Gastrocnemius medialis (tissue), 4 donors: ENCODE results near the gene SND1.

Experiments used
- CTCF ChIP-seq, 5 experiments: fragments of 450-650 bp in 3 of 5; fragments of 200-600 bp in 2 of 5; sonication (generic) in 2 of 5; IDR thresholded peaks in 4 of 5; conservative IDR thresholded peaks in 1 of 5; 1 replicate in 4 of 5; 2 replicates in 1 of 5; pipeline ENCODE4 v1.5.1; 2016 to 2019; ENCODE audit warnings: antibody characterized with exemption in 5 of 5, mild to moderate bottlenecking in 3 of 5, moderate library complexity in 3 of 5
- POLR2A ChIP-seq, 2 donors: fragments of 450-650 bp; IDR thresholded peaks; one replicate each; pipeline ENCODE4 v1.6.1; 2017; ENCODE audit warnings: antibody characterized with exemption in 2 of 2, mild to moderate bottlenecking in 2 of 2, moderate library complexity in 2 of 2

DNA sequence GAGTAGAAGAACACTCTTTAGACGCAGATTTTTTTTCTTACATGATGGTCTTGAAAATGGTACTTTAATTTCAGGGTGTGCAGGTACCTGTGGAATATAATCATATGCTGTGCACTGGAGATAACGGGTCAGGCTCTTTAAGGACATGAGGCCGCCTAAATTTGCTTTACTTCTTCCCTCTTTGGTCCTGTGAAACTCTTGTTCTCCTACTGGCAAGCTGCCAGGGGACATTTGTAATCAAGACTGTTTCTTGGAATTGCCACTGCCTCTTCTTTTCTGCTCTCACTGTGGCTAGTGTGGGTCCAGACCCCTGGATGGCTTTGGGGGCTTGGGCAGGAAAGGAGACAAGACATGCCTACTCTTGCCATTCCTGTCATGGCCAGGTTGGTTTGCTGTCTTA lies 146.0 kb downstream of the SND1 start:
- no peak for TF ChIP-seq CTCF (IDR thresholded peaks at IDR 0.05 in 4 of 5, conservative IDR thresholded peaks at IDR 0.05 in 1 of 5)
- TF ChIP-seq POLR2A (IDR thresholded peaks at IDR 0.05) = no peak
